Right lobe of liver (tissue), 4 donors: ENCODE results near the gene CRAT.

ENCODE experiments used
- POLR2A ChIP-seq: fragments of 450-650 bp; IDR thresholded peaks from one replicate; pipeline ENCODE4 v1.6.1; 2017; ENCODE audit warnings: antibody characterized with exemption, mild to moderate bottlenecking
- TF ChIP-seq, protein P1 (sequence below), 4 donors: fragments of 200-600 bp in 3 of 4; fragments of 450-650 bp in 1 of 4; IDR thresholded peaks; one replicate each; pipeline versions ENCODE4 v1.5.1 to v1.8.0; 2016 to 2022; ENCODE audit warnings: antibody characterized with exemption in 4 of 4, mild to moderate bottlenecking in 2 of 4
- donor health status: DM: no; HTN: no; CAD: no.
- donor health status: DM: no; HTN: no; CAD: no.
- donor health status: DM: no; HTN: yes; CAD: no.

DNA sequence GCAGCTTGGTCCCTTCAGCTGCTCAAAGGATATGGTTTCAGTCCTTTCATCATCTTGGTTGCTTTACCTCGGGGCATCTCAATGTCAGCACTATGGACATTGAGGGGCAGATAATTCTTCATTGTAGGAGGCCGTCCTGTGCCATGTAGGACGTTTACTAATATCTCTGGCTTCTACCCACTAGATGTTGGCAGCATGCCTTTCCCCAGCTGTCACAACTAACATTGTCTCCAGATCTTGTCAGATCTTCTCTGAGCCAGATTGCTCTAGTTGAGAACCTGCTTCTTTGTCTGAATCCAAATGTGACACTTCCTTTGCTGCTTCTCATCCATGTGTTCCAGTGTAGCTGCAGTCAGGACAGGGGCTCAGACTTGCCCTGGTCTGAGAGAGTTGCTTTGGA lies 10.9 kb upstream of the CRAT start:
- TF ChIP-seq, protein P1, sequence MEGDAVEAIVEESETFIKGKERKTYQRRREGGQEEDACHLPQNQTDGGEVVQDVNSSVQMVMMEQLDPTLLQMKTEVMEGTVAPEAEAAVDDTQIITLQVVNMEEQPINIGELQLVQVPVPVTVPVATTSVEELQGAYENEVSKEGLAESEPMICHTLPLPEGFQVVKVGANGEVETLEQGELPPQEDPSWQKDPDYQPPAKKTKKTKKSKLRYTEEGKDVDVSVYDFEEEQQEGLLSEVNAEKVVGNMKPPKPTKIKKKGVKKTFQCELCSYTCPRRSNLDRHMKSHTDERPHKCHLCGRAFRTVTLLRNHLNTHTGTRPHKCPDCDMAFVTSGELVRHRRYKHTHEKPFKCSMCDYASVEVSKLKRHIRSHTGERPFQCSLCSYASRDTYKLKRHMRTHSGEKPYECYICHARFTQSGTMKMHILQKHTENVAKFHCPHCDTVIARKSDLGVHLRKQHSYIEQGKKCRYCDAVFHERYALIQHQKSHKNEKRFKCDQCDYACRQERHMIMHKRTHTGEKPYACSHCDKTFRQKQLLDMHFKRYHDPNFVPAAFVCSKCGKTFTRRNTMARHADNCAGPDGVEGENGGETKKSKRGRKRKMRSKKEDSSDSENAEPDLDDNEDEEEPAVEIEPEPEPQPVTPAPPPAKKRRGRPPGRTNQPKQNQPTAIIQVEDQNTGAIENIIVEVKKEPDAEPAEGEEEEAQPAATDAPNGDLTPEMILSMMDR (IDR thresholded peaks at IDR 0.05): no peak
- TF ChIP-seq POLR2A: no peak
